HG03095 (cell line): Measurements from ENCODE around the gene CLMN.
A peak's percentile ranks its signal among the peaks of the same experiment; 100 is the strongest.

ENCODE experiments used
- ATAC-seq: cut with Tn5 transposase; IDR thresholded peaks from one replicate; pipeline ENCODE4 v1.9.1; 2021; ENCODE audit warnings: moderate library complexity; ENCODE audit not compliant: unreplicated experiment

The CLMN gene

GRCh38 chr14:95305145-95305544 lies 14.6 kb downstream of the CLMN start:
- no peak for ATAC-seq

GRCh38 chr14:95304342-95304741 lies 15.4 kb downstream of the CLMN start:
- no peak for ATAC-seq

GRCh38 chr14:95303552-95303951 lies 16.2 kb downstream of the CLMN start:
- no peak for ATAC-seq

DNA sequence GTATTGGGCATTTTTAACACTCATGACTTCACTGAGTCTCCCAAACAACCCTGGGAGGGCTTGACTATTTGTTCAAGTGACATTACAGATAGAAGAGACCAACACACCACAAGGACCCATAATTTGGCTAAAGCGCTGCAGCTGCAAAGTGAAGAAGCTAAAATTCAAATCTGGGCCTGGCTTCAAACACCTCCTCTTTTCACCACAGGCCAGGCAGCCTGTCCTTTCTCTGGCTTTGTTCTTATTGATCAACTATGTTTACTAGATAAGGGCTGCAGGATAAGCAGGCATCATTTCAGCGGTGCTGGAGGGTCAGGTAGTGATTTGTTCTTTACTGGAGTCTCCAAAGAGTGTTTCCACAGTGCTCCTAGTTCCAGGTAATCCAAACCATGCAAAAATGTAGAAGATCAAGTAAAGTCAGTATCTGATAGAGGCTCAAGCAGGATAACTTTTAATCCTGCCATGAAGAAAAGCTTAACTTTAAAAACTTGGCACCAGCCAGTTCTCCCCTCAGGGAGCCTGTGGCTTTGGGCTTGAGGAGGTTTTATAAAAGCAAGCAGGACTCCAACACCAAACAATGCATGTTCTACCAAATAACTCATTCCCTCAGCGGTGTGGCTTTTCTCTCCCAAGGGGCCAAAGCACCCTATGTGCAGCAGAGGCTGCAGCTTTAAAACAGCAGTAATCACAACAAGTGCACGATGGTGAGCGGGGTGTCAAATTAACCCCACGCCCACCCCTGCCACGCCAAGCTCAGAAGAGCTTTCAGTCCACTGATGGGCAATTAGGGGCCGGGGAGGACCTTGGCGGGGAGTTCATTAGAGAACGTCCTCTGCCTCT lies 16.8 kb downstream of the CLMN start:
- no peak for ATAC-seq

DNA sequence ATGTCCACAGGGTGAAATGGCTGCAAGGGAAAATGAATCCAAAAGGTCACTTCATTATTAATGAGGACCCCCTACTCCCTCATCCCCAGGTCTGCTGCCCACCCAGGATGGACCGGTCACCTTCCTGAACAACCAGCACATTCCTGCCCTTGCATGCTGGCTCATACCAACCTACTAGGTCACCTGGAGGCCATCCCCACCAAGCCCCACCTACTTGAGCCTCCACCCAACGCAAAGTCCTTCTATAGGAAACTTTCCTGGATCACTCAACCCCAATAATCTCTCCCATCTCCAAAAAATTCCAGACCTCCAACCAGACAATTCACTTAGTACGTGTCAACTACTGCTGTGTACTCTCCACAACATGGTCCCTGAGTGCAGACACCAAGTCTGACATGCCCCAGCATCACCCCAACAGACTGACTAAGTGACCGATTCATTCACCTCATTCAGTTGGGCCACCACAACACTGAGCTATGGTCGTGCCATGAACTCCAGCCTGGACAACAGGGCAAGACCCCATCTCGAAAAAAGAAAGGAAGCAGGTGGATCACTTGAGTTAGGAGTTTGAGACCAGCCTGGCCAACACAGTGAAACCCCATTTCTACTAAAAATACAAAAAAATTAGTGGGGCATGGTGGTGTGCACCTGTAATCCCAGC lies 18.1 kb downstream of the CLMN start:
- no peak for ATAC-seq

GRCh38 chr14:95300697-95301526 lies 18.8 kb downstream of the CLMN start:
- ATAC-seq: no peak

- no peak for ATAC-seq
These were observed 19.6 kb downstream of the CLMN start for GRCh38 chr14:95300002-95300696.

- ATAC-seq: no peak
These were observed 20.4 kb downstream of the CLMN start for GRCh38 chr14:95299271-95299670.

- no peak for ATAC-seq
These were observed 21.9 kb downstream of the CLMN start for GRCh38 chr14:95297832-95298231.

- ATAC-seq: no peak
These were observed 22.7 kb downstream of the CLMN start for GRCh38 chr14:95296966-95297365.

DNA sequence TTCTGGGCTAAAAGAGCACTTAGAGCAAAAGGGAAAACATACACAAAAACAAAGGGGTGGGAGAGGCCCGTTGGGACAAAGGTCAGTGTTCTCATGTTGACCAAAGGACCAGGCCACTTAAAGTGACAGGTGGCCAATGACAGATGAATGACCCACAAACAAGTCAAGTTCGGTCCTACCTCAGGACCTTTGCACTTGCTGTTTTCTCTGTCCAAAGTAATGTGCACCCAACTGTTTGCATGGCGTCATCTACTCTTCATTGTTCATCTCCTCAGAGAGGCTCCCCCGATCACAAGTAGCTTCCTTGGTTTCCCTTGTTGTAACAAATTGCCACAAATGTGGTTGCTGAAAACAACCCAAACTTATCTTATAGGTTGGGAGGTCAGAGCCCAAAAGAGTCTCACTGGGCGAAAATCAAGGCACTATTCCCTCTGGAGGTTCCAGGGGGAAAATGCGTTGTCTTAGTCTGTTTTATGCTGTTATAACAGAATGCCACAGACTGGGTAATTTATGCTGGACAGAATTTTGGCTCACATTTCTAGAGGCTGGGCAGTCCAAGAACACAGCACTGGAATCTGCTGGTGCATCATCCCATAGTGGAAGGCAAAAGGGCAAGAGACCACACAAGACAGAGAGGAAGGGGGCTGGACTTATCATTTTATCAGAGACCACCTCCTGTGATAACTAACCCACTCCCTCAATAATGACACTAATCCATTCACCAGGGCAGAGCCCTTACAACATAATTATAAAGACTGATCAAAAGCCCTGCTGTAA lies 23.9 kb downstream of the CLMN start:
- no peak for ATAC-seq

DNA sequence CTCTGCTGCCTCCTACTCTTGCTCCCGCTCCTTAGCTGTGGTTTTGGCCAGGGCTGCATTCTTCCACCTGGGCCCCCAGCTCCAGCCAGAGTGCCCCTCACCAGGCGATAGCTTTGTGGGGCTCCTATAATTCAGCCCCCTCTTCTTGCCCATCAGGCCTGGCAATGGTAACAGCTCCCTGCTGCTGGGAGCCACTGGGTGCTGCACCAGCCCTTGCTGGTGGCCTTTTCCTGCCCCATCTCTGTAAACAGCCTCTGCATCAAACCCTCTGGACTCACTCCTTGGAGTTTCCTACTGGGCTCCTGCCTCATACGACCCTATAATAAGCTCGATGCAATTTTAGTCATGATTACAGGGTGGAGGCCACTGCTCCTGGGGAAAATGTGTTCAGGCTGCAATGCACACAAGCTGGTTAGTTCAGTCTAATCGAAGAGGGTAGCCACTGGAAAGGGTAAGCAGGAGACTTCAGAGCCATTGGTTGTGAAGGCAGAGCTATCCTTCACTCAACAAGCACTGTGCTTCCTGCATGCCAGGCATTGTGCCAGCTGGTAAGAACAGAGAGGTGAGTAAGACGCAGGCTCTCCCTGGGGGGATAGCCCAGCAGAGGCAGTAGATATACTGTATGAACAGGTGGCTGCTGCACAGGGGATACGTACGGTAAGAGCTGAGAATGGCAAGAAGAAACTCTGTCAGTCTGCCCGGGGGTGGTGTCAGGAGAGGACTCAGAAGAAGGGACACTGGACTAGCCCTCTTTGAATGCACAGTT lies 24.7 kb downstream of the CLMN start:
- ATAC-seq: no peak

- ATAC-seq: no peak
These were observed 25.4 kb downstream of the CLMN start for GRCh38 chr14:95294320-95294719.

DNA sequence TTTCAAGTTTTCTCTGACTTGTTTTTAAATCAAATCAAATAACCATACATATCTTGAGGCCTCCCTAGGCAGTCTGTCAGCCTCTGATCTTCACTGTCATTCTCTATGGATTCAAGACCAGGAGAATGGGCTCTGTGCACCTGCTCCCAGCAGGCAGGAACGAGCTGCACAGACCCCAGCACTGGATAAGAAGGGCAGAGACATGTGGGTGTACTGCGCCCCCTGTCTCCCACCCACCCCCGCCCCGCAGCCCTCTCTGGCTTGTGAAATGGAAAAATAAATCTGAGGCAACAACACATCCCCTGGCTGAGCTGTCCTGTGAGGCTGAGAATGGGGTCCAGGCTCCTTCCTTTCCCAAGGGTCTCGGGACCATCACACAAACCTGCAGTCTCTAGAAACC lies 26.3 kb downstream of the CLMN start:
- ATAC-seq: no peak

GRCh38 chr14:95292660-95293425 lies 26.9 kb downstream of the CLMN start:
- ATAC-seq: no peak

DNA sequence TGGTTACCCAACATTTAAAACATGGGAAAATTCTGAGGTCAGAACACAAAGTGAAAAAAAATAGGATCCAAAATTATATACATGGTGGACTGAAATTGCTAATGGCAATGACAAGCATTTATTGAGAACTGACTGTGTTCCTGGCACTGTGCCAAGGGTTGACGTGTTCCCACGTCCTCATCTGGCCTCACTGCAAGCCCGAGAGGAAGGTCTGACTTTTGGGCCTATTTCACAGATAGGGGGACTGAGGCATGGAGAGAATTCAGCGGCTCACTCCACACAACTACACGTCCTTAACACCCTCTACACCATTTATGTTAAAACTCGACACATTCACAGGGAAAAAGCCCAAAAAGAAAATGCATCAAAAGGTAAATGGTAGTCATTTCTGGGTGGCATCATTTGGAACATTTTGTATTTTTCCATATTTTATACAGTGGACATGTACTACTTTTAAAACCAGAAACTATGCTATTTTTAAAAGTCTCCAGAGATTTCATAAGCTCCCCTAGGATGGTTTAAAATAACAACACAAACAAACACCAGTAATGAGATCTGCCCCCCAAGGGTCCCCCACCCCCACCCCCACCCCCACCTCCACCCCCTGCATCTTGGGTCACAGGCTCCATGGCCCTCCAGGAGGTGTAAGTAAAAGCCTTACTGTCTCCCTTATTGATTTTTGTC lies 27.7 kb downstream of the CLMN start:
- ATAC-seq: no peak

GRCh38 chr14:95290871-95291431 lies 28.8 kb downstream of the CLMN start:
- peak; percentile 58 for ATAC-seq

DNA sequence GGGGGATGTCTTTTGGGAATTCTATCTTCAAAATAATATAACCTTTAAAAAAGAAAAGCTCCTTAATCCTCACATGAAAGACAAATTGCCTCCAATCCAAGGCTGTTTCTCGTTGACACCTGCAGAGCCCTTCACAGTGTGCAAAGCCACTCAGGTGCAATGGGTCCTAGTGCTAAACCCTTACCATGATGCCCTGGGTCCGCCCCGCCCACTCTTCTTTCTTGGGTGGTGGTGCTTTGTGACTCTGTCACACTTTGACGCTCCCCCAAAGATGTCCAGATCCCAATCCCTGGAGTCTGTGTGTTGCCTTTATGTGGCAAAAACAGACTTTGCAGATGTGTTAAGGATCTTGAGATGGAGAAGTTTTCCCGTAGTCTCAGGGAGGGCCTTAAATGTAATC lies 29.7 kb downstream of the CLMN start:
- ATAC-seq: no peak
